HG02678 (cell line): ENCODE results near the gene PIBF1.
A peak's percentile ranks its signal among the peaks of the same experiment; 100 is the strongest.
"Not testable (repeated sequence)": the region's sequence is repeated elsewhere in the genome, so short reads cannot be mapped to it uniquely, and the experiment has no call there.

ENCODE experiments used
- ATAC-seq: cut with Tn5 transposase; IDR thresholded peaks from one replicate; pipeline ENCODE4 v1.9.1; 2021; ENCODE audit warnings: mild to moderate bottlenecking, moderate library complexity; ENCODE audit not compliant: unreplicated experiment

The PIBF1 gene

GRCh38 chr13:72820898-72821279 is 39.0 kb downstream of the PIBF1 start:
- ATAC-seq: no peak

- ATAC-seq: no peak
Measured at GRCh38 chr13:72823081-72823480, 41.1 kb downstream of the PIBF1 start.

GRCh38 chr13:72823724-72824123 is 41.8 kb downstream of the PIBF1 start:
- ATAC-seq: no peak

- ATAC-seq: no peak
Measured at GRCh38 chr13:72834601-72835000, 52.7 kb downstream of the PIBF1 start.

GRCh38 chr13:72839831-72840426 is 58.0 kb downstream of the PIBF1 start:
- peak; percentile 94 for ATAC-seq

- no peak for ATAC-seq
Measured at GRCh38 chr13:72842991-72843390, 61.1 kb downstream of the PIBF1 start.

- not testable (repeated sequence) for ATAC-seq
Measured at GRCh38 chr13:72845148-72845547, 63.2 kb downstream of the PIBF1 start.

- ATAC-seq: no peak
Measured at GRCh38 chr13:72849571-72849970, 67.6 kb downstream of the PIBF1 start.

- ATAC-seq: no peak
Measured at GRCh38 chr13:72850959-72851677, 69.2 kb downstream of the PIBF1 start.

GRCh38 chr13:72851678-72852014 is 69.7 kb downstream of the PIBF1 start:
- ATAC-seq: no peak

- no peak for ATAC-seq
Measured at GRCh38 chr13:72852207-72852606, 70.3 kb downstream of the PIBF1 start.

- ATAC-seq: no peak
Measured at GRCh38 chr13:72853000-72853399, 71.1 kb downstream of the PIBF1 start.

GRCh38 chr13:72864142-72865011 is 82.4 kb downstream of the PIBF1 start:
- peak; percentile 86 for ATAC-seq

- no peak for ATAC-seq
Measured at GRCh38 chr13:72868229-72868628, 86.3 kb downstream of the PIBF1 start.

GRCh38 chr13:72875233-72875632 is 93.3 kb downstream of the PIBF1 start:
- ATAC-seq: no peak

- ATAC-seq: no peak
Measured at GRCh38 chr13:72884101-72884500, 102.2 kb downstream of the PIBF1 start.

- no peak for ATAC-seq
Measured at GRCh38 chr13:72886272-72887067, 104.5 kb downstream of the PIBF1 start.

GRCh38 chr13:72889495-72889894 is 107.6 kb downstream of the PIBF1 start:
- no peak for ATAC-seq

- no peak for ATAC-seq
Measured at GRCh38 chr13:72890546-72890945, 108.6 kb downstream of the PIBF1 start.

GRCh38 chr13:72891423-72891822 is 109.5 kb downstream of the PIBF1 start:
- ATAC-seq: no peak

GRCh38 chr13:72896869-72897268 is 114.9 kb downstream of the PIBF1 start:
- ATAC-seq: no peak
